ENCODE results near the gene OR13J1.

- no peak for TF ChIP-seq POLR2A (IDR thresholded peaks at IDR 0.05)
- no peak for TF ChIP-seq CTCF (IDR thresholded peaks at IDR 0.05)
- no peak for TF ChIP-seq EP300 (IDR thresholded peaks at IDR 0.05)
Observed at GRCh38 chr9:35856882-35857281, 13.3 kb downstream of the OR13J1 start.
